ENCODE measurements around the gene CHMP1A.
"Not testable (repeated sequence)": the region's sequence is repeated elsewhere in the genome, so short reads cannot be mapped to it uniquely, and the experiment has no call there.

Gene CHMP1A

GRCh38 chr16:89657442-89658220, at the start of gene CHMP1A, which contains the start of gene SPATA33:
CHMP1A (minus strand) TSS chr16:89657708; CDS start chr16:89657588, 120 bp downstream.
SPATA33 (plus strand) TSS chr16:89657836; CDS start chr16:89657912, 76 bp downstream.
- DNase-seq: peak; percentile 97

- no peak for DNase-seq
Measured at GRCh38 chr16:89706518-89707260, 49.2 kb upstream of the CHMP1A start.

- DNase-seq: no peak
Measured at GRCh38 chr16:89705006-89705405, 47.5 kb upstream of the CHMP1A start.

GRCh38 chr16:89704281-89704680, 46.8 kb upstream of the CHMP1A start:
- DNase-seq: no peak

GRCh38 chr16:89701425-89702406, 44.2 kb upstream of the CHMP1A start, which contains the start of gene SPATA2L:
SPATA2L (minus strand) TSS chr16:89701705; CDS start chr16:89701232, 473 bp downstream.
- DNase-seq: peak; percentile 92

GRCh38 chr16:89700649-89701424, 43.3 kb upstream of the CHMP1A start:
- peak; percentile 75 for DNase-seq

- peak; percentile 96 for DNase-seq
Measured at GRCh38 chr16:89700100-89700648, 42.7 kb upstream of the CHMP1A start.

DNA sequence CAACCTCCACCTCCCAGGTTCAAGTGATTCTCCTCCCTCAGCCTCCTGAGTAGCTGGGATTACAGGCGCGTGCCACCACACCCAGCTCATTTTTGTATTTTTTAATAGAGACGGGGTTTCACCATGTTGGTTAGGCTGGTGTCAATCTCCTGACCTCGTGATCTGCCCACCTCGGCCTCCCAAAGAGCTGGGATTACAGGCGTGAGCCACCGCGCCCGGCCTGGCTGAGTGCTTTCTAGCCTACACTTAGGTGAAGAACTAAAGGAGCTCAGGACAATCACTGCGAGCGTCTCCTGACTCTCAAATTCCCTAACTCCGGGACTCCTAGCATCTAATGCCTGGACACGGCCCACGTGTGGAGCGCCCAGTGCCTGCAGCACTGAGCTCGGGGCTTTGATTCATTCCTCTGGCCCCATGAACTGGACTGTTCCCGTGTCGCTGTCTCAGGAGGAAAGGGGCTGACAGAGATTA, 42.2 kb upstream of the CHMP1A start:
- not testable (repeated sequence) for DNase-seq

DNA sequence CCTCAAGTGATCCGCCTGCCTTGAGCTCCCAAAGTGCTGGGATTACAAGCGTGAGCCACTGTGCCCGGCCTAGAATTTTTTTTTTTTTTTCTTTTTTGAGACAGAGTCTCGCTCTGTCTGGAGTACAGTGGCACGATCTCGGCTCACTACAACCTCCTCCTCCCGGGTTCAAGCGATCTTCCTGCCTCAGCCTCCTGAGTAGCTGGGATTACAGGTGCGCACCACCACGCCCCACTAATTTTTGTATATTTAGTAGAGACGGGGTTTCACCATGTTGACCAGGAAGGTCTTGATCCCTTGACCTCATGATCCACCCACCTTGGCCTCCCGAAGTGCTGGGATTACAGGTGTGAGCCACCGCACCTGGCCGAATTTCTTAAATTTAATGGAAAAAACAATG, 41.2 kb upstream of the CHMP1A start:
- not testable (repeated sequence) for DNase-seq

GRCh38 chr16:89697616-89698331, 40.3 kb upstream of the CHMP1A start:
- no peak for DNase-seq

GRCh38 chr16:89697161-89697615, 39.7 kb upstream of the CHMP1A start:
- DNase-seq: no peak

DNA sequence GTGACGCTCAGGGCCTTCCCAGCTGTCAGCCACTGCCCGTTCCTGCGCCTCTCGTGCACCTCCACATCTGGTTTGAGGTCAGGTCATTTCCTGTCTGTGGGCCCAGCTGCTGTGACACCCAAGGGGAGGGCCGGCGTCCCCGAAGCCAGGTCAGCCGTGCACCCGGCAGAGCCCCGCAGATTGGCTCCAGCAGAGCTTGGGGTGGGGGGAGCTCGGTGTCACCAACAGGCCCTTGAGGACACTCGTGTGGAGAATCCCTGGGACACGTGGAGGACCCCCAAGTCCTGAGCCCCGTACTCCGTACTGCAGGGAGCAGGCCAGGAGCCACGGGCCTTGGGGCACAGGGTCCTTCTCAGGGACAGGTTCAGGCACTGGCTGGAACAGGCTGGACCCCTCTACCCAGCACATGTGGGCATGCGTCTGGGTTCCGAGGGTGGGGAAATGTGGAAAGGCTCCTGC, 39.2 kb upstream of the CHMP1A start:
- DNase-seq: no peak

DNA sequence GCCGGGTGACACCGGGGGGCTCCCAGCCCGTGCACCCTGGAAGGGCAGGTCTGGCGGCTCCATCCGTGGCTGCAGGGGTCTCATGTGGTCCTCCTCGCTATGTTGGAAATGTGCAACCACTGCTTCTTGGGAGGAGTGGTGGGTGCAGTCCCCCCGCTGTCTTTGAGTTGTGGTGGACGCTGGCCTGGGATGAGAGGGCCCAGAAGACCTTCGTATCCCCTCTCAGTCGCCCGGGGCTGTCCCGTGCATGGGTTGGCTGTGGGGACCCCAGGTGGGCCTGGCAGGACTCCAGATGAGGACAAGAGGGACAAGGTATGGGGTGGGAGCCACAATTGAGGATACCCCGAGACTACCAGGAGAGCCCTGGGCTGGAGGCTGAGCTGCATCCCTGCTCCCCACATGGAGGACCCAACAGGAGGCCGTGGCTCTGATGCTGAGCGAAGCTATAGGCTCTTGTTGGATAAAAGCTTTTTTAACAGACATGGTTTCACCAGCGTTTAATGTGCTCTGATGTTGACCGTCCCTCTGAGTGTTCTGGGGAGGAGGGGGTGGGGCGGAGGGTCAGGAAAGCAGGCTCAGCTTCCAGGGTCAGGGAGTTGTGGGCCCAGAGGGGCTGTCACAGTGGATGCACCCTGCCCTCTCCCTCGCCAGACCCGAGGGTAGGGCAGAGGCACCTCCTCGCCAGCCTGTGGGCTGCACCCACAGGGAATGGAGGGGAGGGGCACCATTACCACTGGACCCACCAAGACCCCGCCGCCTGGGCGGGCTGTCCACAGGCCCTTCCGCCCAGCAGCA, 38.6 kb upstream of the CHMP1A start:
- no peak for DNase-seq

DNA sequence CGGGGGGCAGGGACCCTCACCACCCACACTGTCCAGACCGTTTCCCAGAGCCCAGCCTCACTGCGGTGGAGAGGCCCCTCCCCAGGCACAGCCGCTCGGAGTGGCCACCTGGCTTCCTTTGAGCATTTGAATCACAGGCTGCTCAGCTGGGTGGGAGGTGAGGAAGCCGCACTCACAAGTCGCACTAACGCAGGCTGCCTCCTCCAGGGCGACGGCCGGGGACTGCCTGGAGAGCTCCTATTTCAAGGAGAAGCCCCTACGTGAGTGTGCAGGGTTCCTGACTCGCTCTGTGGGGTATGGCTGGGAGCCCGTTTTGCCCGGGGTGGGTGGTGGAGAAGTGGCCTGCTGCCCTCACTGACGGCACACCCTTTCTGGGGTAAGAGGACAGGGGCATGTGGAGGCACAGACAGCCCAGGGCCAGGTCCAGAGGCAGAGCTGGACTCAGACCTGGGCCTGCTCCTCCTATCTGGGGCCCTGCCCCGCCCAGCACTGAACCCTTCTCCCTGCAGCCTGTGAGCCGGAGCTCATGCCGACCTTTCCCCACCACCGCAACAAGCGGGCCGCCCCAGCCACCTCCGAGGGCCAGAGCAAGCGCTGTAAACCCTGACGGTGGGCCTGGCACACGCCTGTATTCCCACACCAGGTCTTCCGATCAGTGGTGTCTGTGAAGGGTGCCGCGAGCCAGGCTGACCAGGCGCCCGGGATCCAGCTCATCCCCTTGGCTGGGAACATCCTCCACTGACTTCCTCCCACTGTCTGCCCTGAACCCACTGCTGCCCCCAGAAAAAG, 37.8 kb upstream of the CHMP1A start:
- no peak for DNase-seq

GRCh38 chr16:89694784-89695085, 37.2 kb upstream of the CHMP1A start:
- not testable (repeated sequence) for DNase-seq

GRCh38 chr16:89693931-89694783, 36.6 kb upstream of the CHMP1A start:
- no peak for DNase-seq

DNA sequence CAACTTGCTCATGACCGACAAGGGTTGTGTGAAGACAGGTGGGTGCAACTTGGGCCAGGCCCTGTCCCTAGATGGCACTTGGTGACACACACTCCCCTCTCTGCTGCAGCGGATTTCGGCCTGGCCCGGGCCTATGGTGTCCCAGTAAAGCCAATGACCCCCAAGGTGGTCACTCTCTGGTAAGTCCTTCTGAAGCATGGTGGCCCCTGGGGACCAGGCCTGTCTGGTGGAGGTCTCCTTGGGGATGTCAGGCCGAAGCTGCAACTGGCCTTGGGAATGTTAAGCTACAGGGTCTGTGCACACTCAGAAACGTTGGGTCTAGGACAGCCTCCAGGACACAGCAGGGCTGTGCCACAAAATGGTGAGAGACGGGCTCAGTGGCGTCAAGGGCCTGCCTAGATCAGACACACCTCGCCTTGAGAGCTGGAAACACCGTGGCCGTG, 35.8 kb upstream of the CHMP1A start:
- DNase-seq: no peak
